Measurements from ENCODE around the gene RPUSD3. TPM values are rescaled to one million over a fixed set of nuclear protein-coding genes. Genes with fewer than 3 reads are reported as not detected.
A peak's percentile ranks its signal among the peaks of the same experiment; 100 is the strongest.

Gene RPUSD3
- total and polyA plus RNA-seq, 10 donors = 21.3 to 41.7 (median 30.0) TPM

DNA sequence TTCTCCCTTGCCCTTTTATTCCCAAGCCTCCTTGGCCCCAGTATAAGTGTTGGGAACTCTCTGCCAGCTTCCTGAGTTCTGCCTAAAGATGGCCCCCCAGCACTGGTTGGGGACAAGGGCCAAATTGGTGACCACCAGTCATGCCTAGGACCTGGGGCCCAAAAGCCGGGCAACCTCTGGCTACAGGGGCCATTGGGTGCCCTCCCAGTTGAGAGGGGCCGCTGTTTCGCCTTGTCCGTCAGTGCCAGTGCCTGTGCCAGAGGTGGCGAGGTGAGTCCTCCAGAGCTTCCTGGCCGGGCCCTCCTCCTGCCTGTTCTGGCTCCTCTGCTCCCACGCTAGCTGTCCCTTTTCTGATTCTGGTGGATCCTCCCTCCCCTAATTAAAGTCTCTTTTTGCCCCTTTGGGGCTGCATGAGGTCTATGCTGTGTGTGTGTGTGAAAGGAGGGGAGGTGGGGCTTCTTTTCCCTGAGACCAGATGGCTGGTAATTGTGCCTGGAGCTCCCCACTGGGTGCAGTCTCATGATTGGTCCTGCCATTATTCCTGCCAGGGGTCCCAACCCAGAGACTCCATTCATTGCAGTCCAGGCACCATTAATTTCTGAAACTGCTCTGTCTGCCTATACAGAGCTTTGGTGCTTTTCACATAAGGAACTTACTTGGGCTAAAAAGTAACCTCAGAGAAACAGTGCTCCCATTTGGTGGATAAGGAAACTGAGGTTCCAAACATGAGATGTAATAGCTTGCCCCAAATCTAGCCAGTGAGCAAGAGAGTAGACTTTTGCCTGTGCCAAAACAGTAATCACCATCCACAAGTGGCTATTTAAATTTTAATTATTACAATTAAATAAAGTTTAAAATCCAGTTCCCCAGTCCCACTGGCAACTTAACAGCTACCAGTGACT, 36.9 kb downstream of the RPUSD3 start:
- H3K9me3 ChIP-seq = no peaks in the 10 kb centered on the region
- DNase-seq = no peak
- no peak overlapping the region for H3K4me3 ChIP-seq
- peak overlapping the region in 2 of 8 donors; percentile 94 to 97 for H3K27ac ChIP-seq
- H3K27me3 ChIP-seq (replicated peaks in 1 of 7) = no peaks in the 10 kb centered on the region
- H3K36me3 ChIP-seq = peaks cover 3 to 76% (median 54%) of the 10 kb centered on the region in 6 donors
- intact Hi-C loops (cut with DNase I; ENCODE audit: low total_unique reads) = no loop called here
- H3K4me1 ChIP-seq = peaks cover 4 to 58% (median 31%) of the 10 kb centered on the region in 6 donors
- peak in 1 of 3 donors; percentile 29 for TF ChIP-seq POLR2AphosphoS5 (IDR thresholded peaks at IDR 0.05)
- TF ChIP-seq POLR2A (IDR thresholded peaks at IDR 0.05) = no peak
- WGBS, 5 donors = 88 to 99% (median 96%) methylated on average over 6 to 7 of the region's 7 CpGs

DNA sequence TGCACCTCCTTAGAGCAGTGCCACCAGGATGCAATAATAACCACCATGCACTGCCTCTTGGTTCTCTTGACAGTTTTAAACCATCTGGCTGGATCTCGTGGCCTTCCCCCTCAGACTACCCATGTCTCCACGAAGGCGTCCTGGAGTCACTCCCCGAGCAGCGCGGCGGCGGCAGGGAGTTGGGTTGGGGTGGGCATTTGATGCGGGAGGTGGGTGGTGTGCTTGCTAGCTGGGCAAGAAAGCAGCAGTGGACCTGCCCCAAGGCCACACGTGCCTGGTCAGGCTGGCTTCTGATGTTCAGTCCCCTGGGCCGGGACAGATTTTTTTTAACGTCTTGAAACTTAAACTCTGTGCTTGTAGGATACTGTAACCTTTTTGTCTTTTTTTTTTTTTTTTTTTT, 37.7 kb downstream of the RPUSD3 start:
- TF ChIP-seq POLR2AphosphoS5 (IDR thresholded peaks at IDR 0.05) = peak in 2 of 3 donors; percentile 29 to 59
- TF ChIP-seq, protein P1, sequence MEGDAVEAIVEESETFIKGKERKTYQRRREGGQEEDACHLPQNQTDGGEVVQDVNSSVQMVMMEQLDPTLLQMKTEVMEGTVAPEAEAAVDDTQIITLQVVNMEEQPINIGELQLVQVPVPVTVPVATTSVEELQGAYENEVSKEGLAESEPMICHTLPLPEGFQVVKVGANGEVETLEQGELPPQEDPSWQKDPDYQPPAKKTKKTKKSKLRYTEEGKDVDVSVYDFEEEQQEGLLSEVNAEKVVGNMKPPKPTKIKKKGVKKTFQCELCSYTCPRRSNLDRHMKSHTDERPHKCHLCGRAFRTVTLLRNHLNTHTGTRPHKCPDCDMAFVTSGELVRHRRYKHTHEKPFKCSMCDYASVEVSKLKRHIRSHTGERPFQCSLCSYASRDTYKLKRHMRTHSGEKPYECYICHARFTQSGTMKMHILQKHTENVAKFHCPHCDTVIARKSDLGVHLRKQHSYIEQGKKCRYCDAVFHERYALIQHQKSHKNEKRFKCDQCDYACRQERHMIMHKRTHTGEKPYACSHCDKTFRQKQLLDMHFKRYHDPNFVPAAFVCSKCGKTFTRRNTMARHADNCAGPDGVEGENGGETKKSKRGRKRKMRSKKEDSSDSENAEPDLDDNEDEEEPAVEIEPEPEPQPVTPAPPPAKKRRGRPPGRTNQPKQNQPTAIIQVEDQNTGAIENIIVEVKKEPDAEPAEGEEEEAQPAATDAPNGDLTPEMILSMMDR (IDR thresholded peaks at IDR 0.05 in 8 of 11, conservative IDR thresholded peaks at IDR 0.05 in 3 of 11) = no peak
- Histone ChIP-seq H3K4me3 (no peak overlapping the region), H3K27me3 (replicated peaks in 1 of 7) (no peaks in the 10 kb centered on the region), H3K4me1 (peaks cover 4 to 53% (median 30%) of the 10 kb centered on the region in 6 donors), H3K9me3 (no peaks in the 10 kb centered on the region), H3K27ac (no peak overlapping the region), H3K36me3 (peaks cover 9 to 77% (median 62%) of the 10 kb centered on the region in 6 donors)
- intact Hi-C loops (cut with DNase I; ENCODE audit: low total_unique reads) = no loop called here
- DNase-seq = no peak
- WGBS, 5 donors = 89 to 95% (median 95%) methylated on average over 12 of the region's 12 CpGs

DNA sequence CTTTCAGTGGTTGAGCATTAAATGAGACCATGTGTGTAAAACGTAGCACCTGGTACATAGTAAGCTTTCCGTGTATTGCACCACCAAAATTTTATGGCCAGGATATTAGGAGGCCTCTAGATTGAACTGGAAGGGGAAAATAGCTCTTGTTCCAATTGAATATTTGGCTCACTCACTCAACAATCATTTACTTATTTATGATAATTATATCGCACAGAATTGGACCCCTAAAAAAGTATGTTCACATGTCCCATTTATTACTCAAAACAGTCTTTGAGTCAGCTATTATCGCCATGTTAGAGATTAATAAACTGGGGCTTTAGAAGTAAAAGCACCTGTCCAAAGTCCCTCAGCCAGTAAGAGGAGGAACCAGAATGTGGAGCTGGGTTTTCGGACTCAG, 38.8 kb downstream of the RPUSD3 start:
- WGBS, 5 donors = 86 to 96% (median 92%) methylated on average over 5 of the region's 5 CpGs
- no peak for DNase-seq
- TF ChIP-seq, protein P1 (IDR thresholded peaks at IDR 0.05 in 8 of 11, conservative IDR thresholded peaks at IDR 0.05 in 3 of 11) = no peak
- no peak for TF ChIP-seq POLR2A (IDR thresholded peaks at IDR 0.05)
- Histone ChIP-seq H3K27me3 (replicated peaks in 1 of 7) (no peaks in the 10 kb centered on the region), H3K4me3 (no peak overlapping the region), H3K27ac (no peak overlapping the region), H3K36me3 (peaks cover 11 to 88% (median 73%) of the 10 kb centered on the region in 6 donors), H3K9me3 (no peaks in the 10 kb centered on the region), H3K4me1 (peaks cover 0 to 43% (median 20%) of the 10 kb centered on the region in 6 donors)
- intact Hi-C loops (cut with DNase I; ENCODE audit: low total_unique reads) = no loop called here

GRCh38 chr3:9803494-9803893, 40.3 kb downstream of the RPUSD3 start:
- Histone ChIP-seq H3K4me3 (no peak overlapping the region), H3K27ac (no peak overlapping the region), H3K4me1 (peaks cover 0 to 40% (median 9%) of the 10 kb centered on the region in 6 donors), H3K9me3 (no peaks in the 10 kb centered on the region), H3K36me3 (peaks cover 16 to 100% (median 88%) of the 10 kb centered on the region in 6 donors), H3K27me3 (replicated peaks in 1 of 7) (no peaks in the 10 kb centered on the region)
- TF ChIP-seq, protein P1 (IDR thresholded peaks at IDR 0.05 in 8 of 11, conservative IDR thresholded peaks at IDR 0.05 in 3 of 11) = no peak
- no peak for TF ChIP-seq POLR2A (IDR thresholded peaks at IDR 0.05)
- TF ChIP-seq POLR2AphosphoS5 (IDR thresholded peaks at IDR 0.05) = no peak
- DNase-seq = no peak
- 80 to 100% (median 94%) methylated on average over 1 of the region's 1 CpG for WGBS, 5 donors
- intact Hi-C loops (cut with DNase I; ENCODE audit: low total_unique reads) = no loop called here

Data from spleen (tissue), 11 donors.